ENCODE measurements around the gene CNTN2. TPM values are rescaled to one million over a fixed set of nuclear protein-coding genes. Genes with fewer than 3 reads are reported as not detected.

CNTN2 gene
- polyA plus RNA-seq, 1 donor (not counting 4 experiments of a cell fraction or from before 2014, with no cell fraction given): not detected

- H3K36me3 ChIP-seq (ENCODE audit: control insufficient read depth in 2 of 2, extremely low read depth in 1 of 2, insufficient read depth in 2 of 2, low read length in 2 of 2): no peaks in the 10 kb centered on the region
- no peak overlapping the region for H3K4me3 ChIP-seq (ENCODE audit: control insufficient read depth in 2 of 3, extremely low read depth in 1 of 3, insufficient read depth in 2 of 3, low read depth in 1 of 3, low read length in 3 of 3)
- no peak overlapping the region for H2AFZ ChIP-seq (ENCODE audit: control insufficient read depth, low read length)
- no peak overlapping the region for H3K9ac ChIP-seq (ENCODE audit: control insufficient read depth, extremely low read depth, insufficient read depth, low read length)
- no peak for TF ChIP-seq EZH2 (IDR thresholded peaks at IDR 0.05; ENCODE audit: low read length)
- no peak for TF ChIP-seq CTCF (optimal IDR thresholded peaks at IDR 0.05 in 1 of 3, IDR thresholded peaks at IDR 0.05 in 1 of 3, conservative IDR thresholded peaks at IDR 0.05 in 1 of 3; ENCODE audit: extremely low read depth in 1 of 3, insufficient read depth in 2 of 3, low read length in 3 of 3)
- DNase-seq (ENCODE audit: low read depth, low spot score) (no peak), FAIRE-seq (no peak)
- H3K4me1 ChIP-seq (ENCODE audit: control insufficient read depth, extremely low read depth, insufficient read depth, low read length): no peaks in the 10 kb centered on the region
- H3K9me3 ChIP-seq (ENCODE audit: control insufficient read depth, low read depth, low read length): no peaks in the 10 kb centered on the region
- H3K4me2 ChIP-seq (ENCODE audit: control insufficient read depth, extremely low read depth, insufficient read depth, low read depth, low read length): no peak overlapping the region
- no peaks in the 10 kb centered on the region for H3K79me2 ChIP-seq (ENCODE audit: control insufficient read depth, insufficient read depth, low read length)
- no peaks in the 10 kb centered on the region for H4K20me1 ChIP-seq (ENCODE audit: control insufficient read depth, extremely low read depth, insufficient read depth, low read length)
- no peak overlapping the region for H3K27ac ChIP-seq (ENCODE audit: control insufficient read depth, insufficient read depth, low read length)
- no peaks in the 10 kb centered on the region for H3K9me1 ChIP-seq (ENCODE audit: control insufficient read depth, extremely low read depth, insufficient read depth, low read length)
- H3K27me3 ChIP-seq (ENCODE audit: control insufficient read depth, extremely low read depth, insufficient read depth, low read length): no peaks in the 10 kb centered on the region
- dilution Hi-C loops (cut with MboI; ENCODE audit: extremely low pct_ligation_motif_present, low sequenced_read_pairs): no loop called here
Observed at GRCh38 chr1:205065666-205066065, 22.7 kb downstream of the CNTN2 start.

GRCh38 chr1:205066141-205066818 lies 23.3 kb downstream of the CNTN2 start:
- no peak overlapping the region for H3K4me3 ChIP-seq (ENCODE audit: control insufficient read depth in 2 of 3, extremely low read depth in 1 of 3, insufficient read depth in 2 of 3, low read depth in 1 of 3, low read length in 3 of 3)
- no peak for FAIRE-seq
- no peaks in the 10 kb centered on the region for H3K27me3 ChIP-seq (ENCODE audit: control insufficient read depth, extremely low read depth, insufficient read depth, low read length)
- no peaks in the 10 kb centered on the region for H3K79me2 ChIP-seq (ENCODE audit: control insufficient read depth, insufficient read depth, low read length)
- TF ChIP-seq CTCF (optimal IDR thresholded peaks at IDR 0.05 in 1 of 3, IDR thresholded peaks at IDR 0.05 in 1 of 3, conservative IDR thresholded peaks at IDR 0.05 in 1 of 3; ENCODE audit: extremely low read depth in 1 of 3, insufficient read depth in 2 of 3, low read length in 3 of 3): peak in 2 of 3 experiments; percentile 47 to 52
- no peak for TF ChIP-seq EZH2 (IDR thresholded peaks at IDR 0.05; ENCODE audit: low read length)
- H3K9me3 ChIP-seq (ENCODE audit: control insufficient read depth, low read depth, low read length): no peaks in the 10 kb centered on the region
- no peak overlapping the region for H3K27ac ChIP-seq (ENCODE audit: control insufficient read depth, insufficient read depth, low read length)
- no peak for DNase-seq (ENCODE audit: low read depth, low spot score)
- H3K9me1 ChIP-seq (ENCODE audit: control insufficient read depth, extremely low read depth, insufficient read depth, low read length): no peaks in the 10 kb centered on the region
- no peak overlapping the region for H2AFZ ChIP-seq (ENCODE audit: control insufficient read depth, low read length)
- no peak overlapping the region for H3K9ac ChIP-seq (ENCODE audit: control insufficient read depth, extremely low read depth, insufficient read depth, low read length)
- dilution Hi-C loops (cut with MboI; ENCODE audit: extremely low pct_ligation_motif_present, low sequenced_read_pairs): no loop called here
- H3K4me2 ChIP-seq (ENCODE audit: control insufficient read depth, extremely low read depth, insufficient read depth, low read depth, low read length): no peak overlapping the region
- no peaks in the 10 kb centered on the region for H4K20me1 ChIP-seq (ENCODE audit: control insufficient read depth, extremely low read depth, insufficient read depth, low read length)
- no peaks in the 10 kb centered on the region for H3K4me1 ChIP-seq (ENCODE audit: control insufficient read depth, extremely low read depth, insufficient read depth, low read length)
- no peaks in the 10 kb centered on the region for H3K36me3 ChIP-seq (ENCODE audit: control insufficient read depth in 2 of 2, extremely low read depth in 1 of 2, insufficient read depth in 2 of 2, low read length in 2 of 2)
